Omental fat pad (tissue), 4 donors: ENCODE measurements around the gene GYS2. TPM values are rescaled to one million over a fixed set of nuclear protein-coding genes. Genes with fewer than 3 reads are reported as not detected.

Source experiments
- ATAC-seq: fragments of 150-250 bp; one replicate; pipeline ENCODE4 v1.9.1; 2016; ENCODE audit warnings: mild to moderate bottlenecking, moderate library complexity; ENCODE audit not compliant: low FRiP score
- DNase-seq: peaks from one replicate; pipeline ENCODE4 v3.0.0-alpha.2; 2019; ENCODE audit warnings: low spot score
- CTCF ChIP-seq, 3 donors: fragments of 450-650 bp; IDR thresholded peaks; one replicate each; pipeline ENCODE4 v1.5.1; 2016 to 2017; ENCODE audit warnings: antibody characterized with exemption in 3 of 3, mild to moderate bottlenecking in 3 of 3, moderate library complexity in 2 of 3
- total RNA-seq, 4 donors: library from RNA; depleted of rRNA; stranded (reverse); fragments of >200 nt; gene quantifications; one replicate each; pipeline ENCODE4 v1.1.0, GENCODE V29; 2016

The GYS2 gene
- total RNA-seq, 4 donors from 2014 or later, result 0.13 to 2.0 (median 0.45) TPM

- DNase-seq (no peak), ATAC-seq (no peak)
- TF ChIP-seq CTCF (IDR thresholded peaks at IDR 0.05), result no peak
Observed at GRCh38 chr12:21644516-21644915, 39.9 kb upstream of the GYS2 start.

GRCh38 chr12:21643758-21644157, 39.1 kb upstream of the GYS2 start:
- TF ChIP-seq CTCF (IDR thresholded peaks at IDR 0.05), result no peak
- DNase-seq (no peak), ATAC-seq (no peak)

GRCh38 chr12:21642707-21643389, 38.2 kb upstream of the GYS2 start:
- ATAC-seq (no peak), DNase-seq (no peak)
- no peak for TF ChIP-seq CTCF (IDR thresholded peaks at IDR 0.05)

GRCh38 chr12:21638054-21638891, 33.6 kb upstream of the GYS2 start:
- TF ChIP-seq CTCF (IDR thresholded peaks at IDR 0.05), result no peak
- ATAC-seq (peak; percentile 44), DNase-seq (no peak)

GRCh38 chr12:21634245-21634644, 29.6 kb upstream of the GYS2 start:
- no peak for DNase-seq
- no peak for TF ChIP-seq CTCF (IDR thresholded peaks at IDR 0.05)
- no peak for ATAC-seq

GRCh38 chr12:21631367-21631766, 26.7 kb upstream of the GYS2 start:
- ATAC-seq (no peak), DNase-seq (no peak)
- TF ChIP-seq CTCF (IDR thresholded peaks at IDR 0.05), result no peak
